Measurements from ENCODE around the gene NXPE3. TPM values are rescaled to one million over a fixed set of nuclear protein-coding genes. Genes with fewer than 3 reads are reported as not detected.

NXPE3 gene
- total and polyA plus RNA-seq, 9 donors = 8.9 to 21.9 (median 19.2) TPM

DNA sequence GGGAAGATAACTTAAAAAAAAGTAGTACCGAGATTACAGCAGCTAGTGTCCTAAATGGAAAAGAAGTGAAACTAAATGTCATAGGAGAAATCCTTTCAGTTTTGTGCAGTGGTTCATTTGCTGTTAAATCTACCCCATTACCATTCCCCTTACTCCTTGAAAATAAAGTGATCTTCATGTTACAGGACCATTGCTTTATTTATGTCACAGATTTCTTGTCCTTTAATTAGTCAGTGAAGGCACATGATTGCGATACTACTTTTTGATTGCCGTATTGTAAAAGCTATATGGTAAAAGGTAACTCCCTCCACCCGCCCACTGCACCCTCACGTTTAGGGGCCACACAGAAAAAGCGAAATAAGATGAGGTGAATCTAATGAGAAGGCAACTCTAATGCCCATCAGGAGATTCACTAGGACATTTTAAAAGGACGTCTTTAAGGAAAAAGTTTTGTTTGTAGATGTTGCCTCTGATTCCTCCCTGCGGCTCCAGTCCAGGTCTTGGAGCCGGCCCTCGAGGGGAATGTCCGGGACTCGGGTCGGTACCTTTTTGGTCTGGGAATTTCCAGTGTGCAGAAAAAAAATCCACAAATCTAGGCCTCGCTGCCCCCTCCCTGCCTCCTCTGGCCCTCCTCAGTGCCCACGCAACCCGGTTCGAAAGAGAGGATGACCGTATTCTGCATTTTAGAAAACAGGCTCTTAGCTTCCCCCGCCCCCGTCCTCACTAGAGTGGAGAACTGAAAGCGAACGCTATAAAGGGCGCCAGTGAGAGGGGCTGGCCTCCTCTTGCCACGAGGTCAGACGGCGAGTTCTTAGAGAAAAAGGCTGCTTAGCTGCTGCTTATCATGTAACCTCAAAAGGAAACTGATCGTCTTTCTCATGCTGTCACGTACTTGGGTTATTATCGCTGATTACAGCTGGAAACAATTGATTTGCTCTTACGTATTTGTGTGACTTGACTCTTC lies 48.5 kb downstream of the NXPE3 start:
- DNase-seq = peak; percentile 95
- Histone ChIP-seq H3K27me3 (ENCODE audit: control insufficient read depth, insufficient read depth, low read length) (no peaks in the 10 kb centered on the region), H3K36me3 (ENCODE audit: control insufficient read depth, insufficient read depth, low read length) (peaks cover 2% of the 10 kb centered on the region), H3K27ac (ENCODE audit: low read length) (peak overlapping the region; percentile 93), H3K4me3 (ENCODE audit: low read length) (peak overlapping the region; percentile 59), H3K9me3 (replicated peaks; ENCODE audit: control insufficient read depth, low read depth, low read length) (no peaks in the 10 kb centered on the region), H3K4me1 (ENCODE audit: control insufficient read depth, insufficient read depth, low read length) (peaks cover 10% of the 10 kb centered on the region)
- 0% methylated on average over 8 of the region's 30 CpGs for WGBS (ENCODE audit: insufficient coverage)

GRCh38 chr3:101828276-101828675 lies 49.3 kb downstream of the NXPE3 start:
- H3K4me3 ChIP-seq (ENCODE audit: low read length) = peak overlapping the region; percentile 59
- H3K27ac ChIP-seq (ENCODE audit: low read length) = peak overlapping the region; percentile 93
- no peaks in the 10 kb centered on the region for H3K9me3 ChIP-seq (replicated peaks; ENCODE audit: control insufficient read depth, low read depth, low read length)
- peaks cover 10% of the 10 kb centered on the region for H3K4me1 ChIP-seq (ENCODE audit: control insufficient read depth, insufficient read depth, low read length)
- peak; percentile 24 for DNase-seq
- H3K27me3 ChIP-seq (ENCODE audit: control insufficient read depth, insufficient read depth, low read length) = no peaks in the 10 kb centered on the region
- peaks cover 2% of the 10 kb centered on the region for H3K36me3 ChIP-seq (ENCODE audit: control insufficient read depth, insufficient read depth, low read length)
- WGBS (ENCODE audit: insufficient coverage) = no CpG with 5 or more reads among the region's 3 CpGs

GRCh38 chr3:101828691-101829436 lies 49.9 kb downstream of the NXPE3 start:
- H3K27ac ChIP-seq (ENCODE audit: low read length) = peak overlapping the region; percentile 93
- 17% methylated on average over 4 of the region's 9 CpGs for WGBS (ENCODE audit: insufficient coverage)
- no peaks in the 10 kb centered on the region for H3K36me3 ChIP-seq (ENCODE audit: control insufficient read depth, insufficient read depth, low read length)
- H3K4me1 ChIP-seq (ENCODE audit: control insufficient read depth, insufficient read depth, low read length) = peaks cover 10% of the 10 kb centered on the region
- no peaks in the 10 kb centered on the region for H3K27me3 ChIP-seq (ENCODE audit: control insufficient read depth, insufficient read depth, low read length)
- peak; percentile 89 for DNase-seq
- no peak overlapping the region for H3K4me3 ChIP-seq (ENCODE audit: low read length)
- H3K9me3 ChIP-seq (replicated peaks; ENCODE audit: control insufficient read depth, low read depth, low read length) = no peaks in the 10 kb centered on the region

GRCh38 chr3:101829437-101829830 lies 50.4 kb downstream of the NXPE3 start:
- Histone ChIP-seq H3K4me1 (ENCODE audit: control insufficient read depth, insufficient read depth, low read length) (peaks cover 10% of the 10 kb centered on the region), H3K9me3 (replicated peaks; ENCODE audit: control insufficient read depth, low read depth, low read length) (no peaks in the 10 kb centered on the region), H3K27ac (ENCODE audit: low read length) (peak overlapping the region; percentile 93), H3K4me3 (ENCODE audit: low read length) (no peak overlapping the region), H3K36me3 (ENCODE audit: control insufficient read depth, insufficient read depth, low read length) (no peaks in the 10 kb centered on the region), H3K27me3 (ENCODE audit: control insufficient read depth, insufficient read depth, low read length) (no peaks in the 10 kb centered on the region)
- no peak for DNase-seq
- WGBS (ENCODE audit: insufficient coverage) = no CpG with 5 or more reads among the region's 2 CpGs

GRCh38 chr3:101829874-101830273 lies 50.9 kb downstream of the NXPE3 start:
- H3K4me1 ChIP-seq (ENCODE audit: control insufficient read depth, insufficient read depth, low read length) = peaks cover 10% of the 10 kb centered on the region
- no peaks in the 10 kb centered on the region for H3K27me3 ChIP-seq (ENCODE audit: control insufficient read depth, insufficient read depth, low read length)
- H3K36me3 ChIP-seq (ENCODE audit: control insufficient read depth, insufficient read depth, low read length) = no peaks in the 10 kb centered on the region
- no CpG with 5 or more reads among the region's 2 CpGs for WGBS (ENCODE audit: insufficient coverage)
- no peak for DNase-seq
- H3K4me3 ChIP-seq (ENCODE audit: low read length) = no peak overlapping the region
- no peaks in the 10 kb centered on the region for H3K9me3 ChIP-seq (replicated peaks; ENCODE audit: control insufficient read depth, low read depth, low read length)
- no peak overlapping the region for H3K27ac ChIP-seq (ENCODE audit: low read length)

GRCh38 chr3:101833446-101833974 lies 54.5 kb downstream of the NXPE3 start:
- Histone ChIP-seq H3K27ac (ENCODE audit: low read length) (no peak overlapping the region), H3K9me3 (replicated peaks; ENCODE audit: control insufficient read depth, low read depth, low read length) (no peaks in the 10 kb centered on the region), H3K27me3 (ENCODE audit: control insufficient read depth, insufficient read depth, low read length) (no peaks in the 10 kb centered on the region), H3K4me1 (ENCODE audit: control insufficient read depth, insufficient read depth, low read length) (peaks cover 10% of the 10 kb centered on the region), H3K4me3 (ENCODE audit: low read length) (no peak overlapping the region), H3K36me3 (ENCODE audit: control insufficient read depth, insufficient read depth, low read length) (no peaks in the 10 kb centered on the region)
- WGBS (ENCODE audit: insufficient coverage) = 90% methylated on average over 2 of the region's 2 CpGs
- DNase-seq = no peak

- no peaks in the 10 kb centered on the region for H3K36me3 ChIP-seq (ENCODE audit: control insufficient read depth, insufficient read depth, low read length)
- H3K4me1 ChIP-seq (ENCODE audit: control insufficient read depth, insufficient read depth, low read length) = no peaks in the 10 kb centered on the region
- no peak overlapping the region for H3K4me3 ChIP-seq (ENCODE audit: low read length)
- H3K27me3 ChIP-seq (ENCODE audit: control insufficient read depth, insufficient read depth, low read length) = no peaks in the 10 kb centered on the region
- no peak for DNase-seq
- WGBS (ENCODE audit: insufficient coverage) = no CpG with 5 or more reads among the region's 2 CpGs
- no peaks in the 10 kb centered on the region for H3K9me3 ChIP-seq (replicated peaks; ENCODE audit: control insufficient read depth, low read depth, low read length)
- no peak overlapping the region for H3K27ac ChIP-seq (ENCODE audit: low read length)
Measured at GRCh38 chr3:101835676-101836075, 56.7 kb downstream of the NXPE3 start.

GRCh38 chr3:101836160-101836559 lies 57.1 kb downstream of the NXPE3 start:
- Histone ChIP-seq H3K36me3 (ENCODE audit: control insufficient read depth, insufficient read depth, low read length) (no peaks in the 10 kb centered on the region), H3K27ac (ENCODE audit: low read length) (no peak overlapping the region), H3K4me1 (ENCODE audit: control insufficient read depth, insufficient read depth, low read length) (no peaks in the 10 kb centered on the region), H3K9me3 (replicated peaks; ENCODE audit: control insufficient read depth, low read depth, low read length) (no peaks in the 10 kb centered on the region), H3K4me3 (ENCODE audit: low read length) (no peak overlapping the region), H3K27me3 (ENCODE audit: control insufficient read depth, insufficient read depth, low read length) (no peaks in the 10 kb centered on the region)
- no CpG with 5 or more reads among the region's 6 CpGs for WGBS (ENCODE audit: insufficient coverage)
- DNase-seq = no peak

DNA sequence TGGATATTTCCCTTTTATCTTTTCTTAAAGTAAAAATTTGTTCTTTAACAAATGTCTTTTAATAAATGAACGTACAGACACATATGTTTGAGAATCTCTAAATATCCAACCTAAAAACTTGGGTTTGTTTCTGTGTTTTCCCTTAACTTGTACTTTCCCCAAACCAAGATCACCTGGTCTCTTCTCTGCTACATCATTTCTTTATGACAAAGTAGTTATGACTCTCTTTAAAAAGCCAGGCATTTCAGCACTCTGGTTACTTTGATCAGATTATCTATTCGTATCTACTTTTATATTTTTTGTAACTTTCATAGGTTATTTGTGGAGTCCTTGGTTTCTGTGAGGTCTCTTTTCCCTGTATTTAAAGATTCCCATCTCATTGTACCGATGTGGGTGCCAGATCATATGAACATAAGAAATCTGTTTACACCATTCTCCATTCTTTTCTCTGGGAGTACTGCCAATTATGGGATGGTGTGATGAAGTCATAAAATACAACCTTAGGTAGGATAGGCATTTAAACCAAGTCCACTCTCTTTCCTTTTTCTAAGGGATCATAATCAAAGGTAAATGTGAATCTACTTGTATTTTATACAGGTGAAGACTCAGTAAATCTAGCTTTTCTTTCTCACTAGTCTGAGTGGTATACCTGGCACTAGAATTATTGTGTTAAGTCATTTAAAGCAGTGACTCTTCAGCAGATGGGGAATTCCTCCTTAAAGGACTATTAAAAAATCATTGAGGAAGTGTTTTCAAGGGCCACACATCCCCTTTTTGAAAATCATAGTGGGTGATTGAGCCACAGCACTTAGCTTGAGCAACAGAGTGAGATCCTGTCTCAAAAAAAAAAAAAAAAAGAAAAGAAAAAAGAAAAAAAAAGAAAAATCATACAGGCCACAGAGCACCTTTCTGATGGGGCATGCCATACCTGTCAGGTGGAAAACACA lies 57.9 kb downstream of the NXPE3 start:
- H3K4me3 ChIP-seq (ENCODE audit: low read length) = no peak overlapping the region
- no peak overlapping the region for H3K27ac ChIP-seq (ENCODE audit: low read length)
- H3K9me3 ChIP-seq (replicated peaks; ENCODE audit: control insufficient read depth, low read depth, low read length) = no peaks in the 10 kb centered on the region
- WGBS (ENCODE audit: insufficient coverage) = no CpG with 5 or more reads among the region's 3 CpGs
- H3K27me3 ChIP-seq (ENCODE audit: control insufficient read depth, insufficient read depth, low read length) = no peaks in the 10 kb centered on the region
- no peaks in the 10 kb centered on the region for H3K36me3 ChIP-seq (ENCODE audit: control insufficient read depth, insufficient read depth, low read length)
- peak; percentile 51 for DNase-seq
- H3K4me1 ChIP-seq (ENCODE audit: control insufficient read depth, insufficient read depth, low read length) = no peaks in the 10 kb centered on the region
